Ramos (cell line): ENCODE results near the gene BICDL2.

Source experiments
- in situ Hi-C: fragments of 300-500 bp; cut with MboI; formaldehyde crosslinking; loops from one replicate; pipeline ENCODE4 v1.14.3; 2022; ENCODE audit warnings: low sequenced_read_pairs; ENCODE audit not compliant: unreplicated experiment

The BICDL2 gene

GRCh38 chr16:3051009-3051408 is 14.3 kb upstream of the BICDL2 start:
- in situ Hi-C loops, result no loop called here

- in situ Hi-C loops, result no loop called here
Measured at GRCh38 chr16:3050487-3050886, 13.7 kb upstream of the BICDL2 start.

GRCh38 chr16:3049921-3050481 is 13.3 kb upstream of the BICDL2 start:
- in situ Hi-C loops, result no loop called here

GRCh38 chr16:3047387-3047720 is 10.6 kb upstream of the BICDL2 start:
- in situ Hi-C loops, result no loop called here

- in situ Hi-C loops, result no loop called here
Measured at GRCh38 chr16:3046641-3047386, 10.1 kb upstream of the BICDL2 start.

- in situ Hi-C loops, result no loop called here
Measured at GRCh38 chr16:3045758-3046640, 9.3 kb upstream of the BICDL2 start, which contains the start of gene MMP25. Gene MMP25, plus strand, starts transcription at chr16:3046561. Its CDS starts 357 bp downstream, at chr16:3046918.

GRCh38 chr16:3044708-3045107 is 8.0 kb upstream of the BICDL2 start:
- in situ Hi-C loops, result no loop called here

GRCh38 chr16:3042376-3042775 is 5.6 kb upstream of the BICDL2 start:
- in situ Hi-C loops, result no loop called here

GRCh38 chr16:3038896-3039295 is 2.2 kb upstream of the BICDL2 start:
- in situ Hi-C loops, result no loop called here

GRCh38 chr16:3038256-3038655 is 1.5 kb upstream of the BICDL2 start:
- in situ Hi-C loops, result no loop called here

GRCh38 chr16:3035972-3036725 is 595 bp downstream of the BICDL2 start:
- in situ Hi-C loops, result no loop called here

GRCh38 chr16:3035289-3035971 is 1.3 kb downstream of the BICDL2 start:
- in situ Hi-C loops, result no loop called here

GRCh38 chr16:3032624-3033023 is 4.1 kb downstream of the BICDL2 start:
- in situ Hi-C loops, result no loop called here

GRCh38 chr16:3030222-3031212 is 6.2 kb downstream of the BICDL2 start:
- in situ Hi-C loops, result no loop called here

GRCh38 chr16:3029491-3030221 is 7.1 kb downstream of the BICDL2 start:
- in situ Hi-C loops, result no loop called here

GRCh38 chr16:3028716-3029319 is 7.9 kb downstream of the BICDL2 start:
- in situ Hi-C loops, result no loop called here

- in situ Hi-C loops, result no loop called here
Measured at GRCh38 chr16:3027983-3028715, 8.6 kb downstream of the BICDL2 start.
